HL-60/S4 treated with retinoic acid at 250 ng/mL for 4 days and 3 days (cell line): ENCODE data around the gene RAPGEF6.
"Not testable (repeated sequence)": the region's sequence is repeated elsewhere in the genome, so short reads cannot be mapped to it uniquely, and the experiment has no call there.

Source experiments
- in situ Hi-C: fragments of 300-500 bp; cut with MboI; formaldehyde crosslinking; loops from 2 replicates; pipeline ENCODE4 v1.7.0; 2022; ENCODE audit warnings: low sequenced_read_pairs

RAPGEF6 gene, protein sequence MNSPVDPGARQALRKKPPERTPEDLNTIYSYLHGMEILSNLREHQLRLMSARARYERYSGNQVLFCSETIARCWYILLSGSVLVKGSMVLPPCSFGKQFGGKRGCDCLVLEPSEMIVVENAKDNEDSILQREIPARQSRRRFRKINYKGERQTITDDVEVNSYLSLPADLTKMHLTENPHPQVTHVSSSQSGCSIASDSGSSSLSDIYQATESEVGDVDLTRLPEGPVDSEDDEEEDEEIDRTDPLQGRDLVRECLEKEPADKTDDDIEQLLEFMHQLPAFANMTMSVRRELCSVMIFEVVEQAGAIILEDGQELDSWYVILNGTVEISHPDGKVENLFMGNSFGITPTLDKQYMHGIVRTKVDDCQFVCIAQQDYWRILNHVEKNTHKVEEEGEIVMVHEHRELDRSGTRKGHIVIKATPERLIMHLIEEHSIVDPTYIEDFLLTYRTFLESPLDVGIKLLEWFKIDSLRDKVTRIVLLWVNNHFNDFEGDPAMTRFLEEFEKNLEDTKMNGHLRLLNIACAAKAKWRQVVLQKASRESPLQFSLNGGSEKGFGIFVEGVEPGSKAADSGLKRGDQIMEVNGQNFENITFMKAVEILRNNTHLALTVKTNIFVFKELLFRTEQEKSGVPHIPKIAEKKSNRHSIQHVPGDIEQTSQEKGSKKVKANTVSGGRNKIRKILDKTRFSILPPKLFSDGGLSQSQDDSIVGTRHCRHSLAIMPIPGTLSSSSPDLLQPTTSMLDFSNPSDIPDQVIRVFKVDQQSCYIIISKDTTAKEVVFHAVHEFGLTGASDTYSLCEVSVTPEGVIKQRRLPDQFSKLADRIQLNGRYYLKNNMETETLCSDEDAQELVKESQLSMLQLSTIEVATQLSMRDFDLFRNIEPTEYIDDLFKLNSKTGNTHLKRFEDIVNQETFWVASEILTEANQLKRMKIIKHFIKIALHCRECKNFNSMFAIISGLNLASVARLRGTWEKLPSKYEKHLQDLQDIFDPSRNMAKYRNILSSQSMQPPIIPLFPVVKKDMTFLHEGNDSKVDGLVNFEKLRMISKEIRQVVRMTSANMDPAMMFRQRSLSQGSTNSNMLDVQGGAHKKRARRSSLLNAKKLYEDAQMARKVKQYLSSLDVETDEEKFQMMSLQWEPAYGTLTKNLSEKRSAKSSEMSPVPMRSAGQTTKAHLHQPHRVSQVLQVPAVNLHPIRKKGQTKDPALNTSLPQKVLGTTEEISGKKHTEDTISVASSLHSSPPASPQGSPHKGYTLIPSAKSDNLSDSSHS (N-terminal part only)

DNA sequence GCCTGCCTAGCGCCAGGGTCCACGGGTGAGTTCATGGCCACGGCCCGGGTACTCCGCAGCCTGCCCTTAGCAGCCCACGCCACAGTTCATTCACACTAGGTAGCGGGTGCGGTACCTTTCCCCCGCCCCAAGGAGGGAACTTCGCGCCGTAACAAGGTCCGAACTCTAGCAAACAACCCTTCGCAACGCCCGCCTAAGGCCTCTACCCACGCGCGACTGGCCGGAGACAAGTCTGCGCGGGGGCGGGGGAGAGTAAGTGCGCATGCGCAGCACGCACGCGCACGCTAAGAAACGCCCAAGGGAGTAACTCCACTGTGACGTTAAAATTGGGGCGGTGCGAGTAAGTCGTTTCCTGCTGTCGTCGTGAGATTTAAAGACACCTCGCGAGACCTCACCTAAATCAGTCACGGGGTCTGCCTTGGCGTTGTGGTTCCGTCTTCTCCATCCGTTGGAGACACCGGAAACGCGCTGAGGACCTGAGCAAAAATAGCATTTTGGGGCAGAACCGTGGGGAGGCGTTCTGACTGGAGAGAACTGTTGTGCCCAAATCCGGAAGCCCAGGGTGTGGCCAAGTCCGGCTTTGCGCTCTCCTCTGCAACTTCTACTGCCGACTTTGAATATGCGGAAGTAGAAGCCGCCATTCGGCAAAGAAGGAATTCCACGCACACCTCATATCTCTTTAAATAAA is at the start of gene RAPGEF6:
TSS of gene RAPGEF6 (minus strand) at position 234 of the 688 bp plus-strand sequence. CDS start at position 35, 199 bp downstream.
- in situ Hi-C loops, result no loop called here

DNA sequence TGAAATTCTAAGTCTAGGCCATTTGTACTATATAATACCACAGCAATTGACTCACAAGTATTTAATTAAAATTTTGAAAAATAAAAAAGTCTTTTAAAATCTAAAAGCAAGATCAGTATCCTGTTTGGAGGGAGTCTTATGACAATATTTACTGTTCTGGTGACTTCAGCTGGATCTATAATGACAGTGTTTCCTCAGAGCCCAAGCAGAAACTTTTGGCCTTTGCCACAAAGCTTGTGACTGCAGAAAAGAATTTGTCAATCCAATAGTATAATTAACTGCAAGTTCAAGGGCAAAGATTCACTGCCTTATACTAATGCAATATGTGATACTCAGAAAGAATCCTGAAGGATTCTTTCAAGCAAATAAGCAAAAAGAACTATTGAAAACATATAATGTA is 49.6 kb upstream of the RAPGEF6 start:
- in situ Hi-C loops, result no loop called here

DNA sequence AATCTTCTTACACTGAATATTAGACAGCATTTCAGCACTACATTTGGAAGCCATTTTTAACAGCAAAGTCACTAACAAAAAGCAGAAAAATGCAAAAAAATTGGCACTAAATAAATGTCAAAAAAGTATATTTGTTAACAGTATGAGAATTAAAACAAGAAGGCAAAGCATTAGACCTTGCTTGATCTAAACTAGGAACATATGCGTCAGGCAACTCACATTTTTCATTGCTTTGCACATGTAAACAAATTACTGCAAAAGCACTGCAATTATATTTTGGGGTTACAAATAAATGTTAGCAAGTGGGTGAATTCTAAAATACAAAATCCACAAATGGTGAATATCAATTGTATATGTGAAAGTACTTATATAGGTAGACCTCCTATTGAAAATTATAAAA is 49.0 kb upstream of the RAPGEF6 start:
- in situ Hi-C loops, result no loop called here

DNA sequence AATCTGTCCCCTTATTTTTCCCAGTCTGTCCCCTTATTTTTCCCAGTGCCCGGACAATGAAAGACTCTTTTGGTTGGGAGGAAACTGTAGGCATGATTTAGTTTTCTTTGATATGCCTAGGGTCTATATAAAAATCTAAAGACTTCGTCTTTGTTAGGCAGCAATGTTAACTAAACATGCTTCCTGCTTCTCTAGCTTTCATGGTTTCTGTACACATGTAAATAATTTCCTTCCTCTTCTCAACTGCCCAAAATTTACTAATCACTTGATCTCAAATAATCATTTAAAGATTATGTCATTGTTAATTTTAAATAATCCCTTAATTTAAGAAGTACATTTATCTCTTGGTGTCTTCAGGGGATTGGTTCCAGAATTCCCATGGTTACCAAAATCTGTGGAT is 47.8 kb upstream of the RAPGEF6 start:
- in situ Hi-C loops, result no loop called here

DNA sequence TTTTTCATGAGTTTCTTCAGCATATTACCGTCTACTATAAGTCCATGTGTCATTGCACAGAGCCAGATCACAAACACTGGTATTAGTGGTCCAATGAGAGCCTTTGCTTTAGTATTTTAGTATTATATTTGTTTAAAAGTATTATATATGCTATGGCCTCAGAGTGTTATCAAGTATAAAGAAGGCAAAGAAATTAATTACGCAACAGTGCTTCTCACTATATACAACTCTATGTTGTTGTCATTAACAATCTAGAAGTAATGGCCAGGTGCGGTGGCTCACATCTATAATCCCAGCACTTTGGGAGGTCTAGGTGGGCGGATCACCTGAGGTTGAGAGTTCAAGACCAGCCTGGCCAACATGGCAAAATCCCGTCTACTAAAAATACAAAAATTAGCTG is 47.1 kb upstream of the RAPGEF6 start:
- in situ Hi-C loops, result no loop called here

DNA sequence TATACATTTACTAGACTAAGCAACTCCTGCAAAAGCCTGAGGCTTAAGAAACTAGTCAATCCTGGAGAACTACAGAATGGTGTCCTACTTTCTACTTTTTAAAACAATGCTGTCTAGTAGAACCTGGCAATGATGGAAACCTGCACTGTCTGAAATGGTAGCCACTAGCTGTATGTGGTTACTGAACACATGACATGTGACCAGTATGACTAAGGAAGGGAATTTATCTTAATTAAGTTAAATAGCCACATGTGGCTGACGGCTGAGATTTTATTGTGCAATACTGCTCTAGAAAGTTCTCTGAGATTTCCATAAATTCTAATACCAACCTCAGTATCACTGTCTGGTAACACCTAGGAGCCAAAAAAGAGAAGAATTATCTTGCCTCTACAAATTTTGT is 44.9 kb upstream of the RAPGEF6 start:
- in situ Hi-C loops, result no loop called here

DNA sequence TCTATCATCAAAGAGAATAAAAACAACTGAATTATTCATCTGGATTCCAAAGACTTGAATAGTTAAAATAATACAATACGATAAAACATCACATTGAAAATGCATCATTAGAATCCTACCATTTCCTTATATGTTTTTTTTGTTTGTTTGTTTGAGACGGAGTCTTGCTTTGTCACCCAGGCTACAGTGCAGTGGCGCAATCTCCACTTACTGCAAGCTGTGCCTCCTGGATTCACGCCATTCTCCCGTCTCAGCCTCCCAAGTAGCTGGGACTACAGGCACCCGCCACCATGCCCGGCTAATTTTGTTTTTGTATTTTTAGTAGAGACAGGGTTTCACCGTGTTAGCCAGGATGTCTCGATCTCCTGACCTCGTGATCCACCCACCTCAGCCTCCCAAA is 43.2 kb upstream of the RAPGEF6 start:
- in situ Hi-C loops, result not testable (repeated sequence)

DNA sequence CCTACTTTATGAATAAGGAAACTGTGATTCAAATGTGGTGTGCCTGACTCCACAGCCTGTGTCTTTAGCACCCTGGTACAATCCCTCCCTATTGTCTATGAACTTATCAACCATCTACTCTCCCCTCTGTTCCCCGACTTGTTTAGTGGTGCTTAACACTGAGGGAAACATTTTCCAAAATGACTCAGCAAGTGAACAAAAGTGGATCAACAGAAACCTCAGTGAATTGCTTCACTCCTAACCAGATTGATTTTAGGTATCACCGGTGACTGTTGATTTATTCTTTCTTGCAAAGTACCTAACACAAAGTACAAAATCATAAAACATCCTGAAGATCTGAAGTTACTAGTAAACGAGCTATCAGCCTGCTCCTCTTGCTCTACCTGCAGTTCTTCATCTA is 42.1 kb upstream of the RAPGEF6 start:
- in situ Hi-C loops, result no loop called here

DNA sequence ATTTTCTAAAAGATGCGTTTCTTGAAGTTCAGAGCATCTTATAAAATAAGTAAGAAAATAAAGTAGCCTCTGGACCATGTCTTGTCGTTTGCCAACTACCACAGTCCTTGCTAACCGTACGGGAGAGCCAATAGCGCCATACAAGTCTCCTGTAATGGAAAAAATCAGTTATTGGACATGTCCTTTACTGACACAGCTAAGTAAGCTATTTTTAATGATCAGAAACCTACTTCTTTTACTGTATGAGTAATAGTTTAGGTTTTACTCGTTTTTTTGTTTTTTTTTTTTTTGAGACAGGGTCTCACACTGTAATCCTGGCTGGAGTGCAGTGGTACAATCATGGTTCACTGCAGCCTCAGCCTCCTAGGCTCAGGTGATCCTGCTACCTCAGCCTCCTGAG is 37.7 kb upstream of the RAPGEF6 start:
- in situ Hi-C loops, result no loop called here

DNA sequence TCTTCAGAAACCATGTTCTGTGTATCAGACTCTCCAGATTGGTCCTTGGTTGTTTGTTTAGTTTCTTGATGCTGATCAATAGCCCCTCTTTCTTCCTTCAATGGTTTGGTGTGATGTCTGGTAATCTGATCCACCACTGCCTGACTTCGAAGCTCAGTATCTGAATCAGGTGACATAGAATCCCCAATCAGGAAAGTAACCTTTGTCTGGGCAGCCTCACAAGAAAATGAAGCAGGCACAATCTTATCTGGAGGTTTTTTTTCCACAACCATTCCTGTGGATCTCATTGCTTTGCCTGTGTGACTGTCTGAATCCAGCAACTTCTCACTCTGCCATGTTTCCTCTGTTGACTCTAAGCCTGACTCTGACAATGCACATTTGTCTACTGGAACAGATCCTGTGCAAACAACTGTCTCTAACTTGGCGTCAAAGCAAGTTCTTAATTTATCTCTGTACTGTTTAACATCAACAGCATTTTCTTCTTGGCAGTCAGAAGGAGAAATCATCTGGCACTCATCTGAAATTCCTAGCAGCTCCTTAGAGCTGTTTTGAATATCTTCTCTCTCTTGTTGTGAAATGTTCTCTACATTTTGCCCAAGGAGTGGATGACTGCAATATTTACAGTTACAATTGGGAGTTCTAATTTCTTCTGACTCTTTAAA is 37.1 kb upstream of the RAPGEF6 start:
- in situ Hi-C loops, result no loop called here

DNA sequence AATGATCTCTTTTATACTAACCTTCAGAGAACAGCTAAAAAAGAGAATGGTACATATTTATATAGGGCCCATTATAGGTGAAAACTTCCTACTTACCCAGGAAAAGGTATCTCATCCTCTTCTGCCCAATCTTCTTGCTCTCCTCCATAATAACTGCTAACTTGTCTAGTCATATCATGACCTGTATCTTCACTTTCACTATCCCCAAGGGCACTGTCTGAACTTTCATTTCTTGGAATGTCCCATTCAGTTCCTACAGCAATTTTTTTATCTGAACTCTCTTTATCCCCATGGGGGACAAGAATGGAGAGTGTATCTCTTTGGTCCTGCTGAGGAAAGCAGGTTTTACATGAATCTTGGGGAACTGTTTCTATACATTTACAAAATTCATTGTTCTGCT is 36.4 kb upstream of the RAPGEF6 start:
- in situ Hi-C loops, result no loop called here

DNA sequence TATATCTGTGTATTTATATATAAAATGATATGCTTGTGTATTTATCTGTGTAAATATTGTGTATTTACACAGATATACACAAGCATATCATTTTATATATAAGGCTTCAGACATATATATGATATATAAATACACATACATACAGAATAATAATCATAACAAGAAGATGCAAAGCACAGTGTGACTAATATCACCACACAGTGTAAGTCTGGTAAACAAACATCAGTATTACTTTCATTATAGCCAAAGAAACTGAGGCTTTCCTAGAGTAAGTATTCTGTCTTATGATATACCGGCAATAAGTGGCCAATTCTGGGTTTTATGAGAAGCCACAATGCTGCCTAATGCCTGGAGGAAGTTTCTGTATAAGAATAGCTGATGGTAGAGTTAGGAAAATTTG is 29.9 kb upstream of the RAPGEF6 start:
- in situ Hi-C loops, result no loop called here

DNA sequence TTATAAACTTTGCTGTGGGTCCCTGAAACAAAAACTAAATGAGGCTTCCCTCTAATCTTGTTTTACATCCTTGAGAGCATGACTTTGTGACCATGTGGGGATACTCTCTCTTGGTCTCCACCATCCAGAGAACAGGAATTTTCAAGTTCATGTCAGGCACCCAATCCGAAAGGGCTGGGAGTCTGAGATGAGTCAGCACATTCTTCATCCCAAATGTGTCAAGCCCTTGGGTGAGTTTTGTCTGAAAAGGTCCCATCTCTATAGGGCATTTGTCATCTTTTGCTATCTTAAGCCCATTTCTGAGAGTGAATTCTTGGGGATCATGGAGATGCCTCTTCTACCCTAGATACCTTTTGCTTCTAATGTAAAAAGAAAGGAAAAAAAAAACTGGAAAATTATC is 26.9 kb upstream of the RAPGEF6 start:
- in situ Hi-C loops, result no loop called here

DNA sequence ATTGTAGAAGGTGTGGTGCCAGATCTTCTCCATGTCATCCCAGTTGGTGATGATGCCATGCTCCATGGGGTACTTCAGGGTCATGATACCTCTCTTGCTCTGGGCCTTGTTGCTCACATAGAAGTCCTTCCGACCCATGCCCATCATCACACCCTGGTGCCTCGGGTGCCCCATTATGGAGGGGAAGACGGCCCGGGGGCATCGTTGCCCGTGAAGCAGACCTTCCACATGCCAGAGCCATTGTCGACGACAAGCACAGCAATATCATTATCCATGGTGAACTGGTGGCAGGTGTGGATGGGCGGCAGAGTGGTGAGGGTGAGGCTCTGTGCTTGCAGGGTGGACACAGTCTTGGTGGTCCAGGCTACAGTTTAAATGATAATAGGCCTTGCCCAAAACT is 24.8 kb upstream of the RAPGEF6 start:
- in situ Hi-C loops, result no loop called here

DNA sequence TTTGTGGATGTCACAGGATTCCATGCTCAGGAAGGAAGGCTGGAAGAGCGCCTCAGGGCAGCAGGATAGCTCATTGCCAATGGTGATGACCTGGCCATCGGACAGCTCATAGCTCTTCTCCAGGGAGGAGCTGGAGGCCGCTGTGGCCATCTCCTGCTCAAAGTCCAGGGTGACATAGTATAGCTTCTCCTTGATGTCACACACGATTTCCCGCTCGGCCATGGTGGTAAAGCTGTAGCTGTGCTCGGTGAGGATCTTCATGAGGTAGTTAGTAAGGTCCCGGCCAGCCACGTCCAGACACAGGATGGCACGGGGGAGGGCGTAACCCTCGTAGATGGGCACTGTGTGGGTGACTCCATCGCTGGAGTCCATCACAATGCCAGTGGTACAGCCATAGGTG is 24.3 kb upstream of the RAPGEF6 start:
- in situ Hi-C loops, result no loop called here

DNA sequence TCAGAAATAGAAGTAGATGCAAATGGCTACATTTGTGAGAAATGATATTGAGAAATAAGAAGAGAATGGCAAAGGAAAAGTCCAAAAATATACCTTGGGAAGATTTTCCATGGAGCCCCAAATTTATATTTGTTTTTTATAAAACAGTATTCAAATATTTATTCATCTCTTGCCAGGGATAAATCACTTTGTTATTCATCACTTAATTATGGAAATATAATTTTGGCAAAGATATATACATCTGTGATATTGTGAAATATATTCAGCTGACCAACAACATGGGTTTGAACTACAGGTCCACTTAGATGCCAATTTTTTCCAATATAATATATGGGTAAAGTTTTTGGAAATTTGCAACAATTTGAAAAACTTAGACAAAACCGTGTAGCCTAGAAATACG is 19.7 kb upstream of the RAPGEF6 start:
- in situ Hi-C loops, result no loop called here

DNA sequence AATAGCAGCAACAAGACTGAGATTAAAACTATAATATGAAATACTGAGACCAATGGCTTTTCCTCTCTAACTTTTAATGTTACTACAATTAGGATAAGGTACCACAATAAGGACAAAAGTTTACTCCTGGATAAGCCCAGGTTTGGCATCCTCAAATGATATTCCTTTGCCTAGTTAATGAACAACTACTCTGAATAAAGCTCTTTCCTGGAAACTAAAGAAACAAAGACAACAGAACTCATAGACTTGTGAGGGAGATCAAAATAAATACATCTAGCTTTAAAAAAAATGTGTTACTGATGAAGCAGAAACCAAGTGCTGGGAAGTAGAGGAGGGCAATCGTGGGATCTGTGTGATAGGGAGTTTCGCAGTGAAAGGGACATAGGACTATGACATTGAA is 19.3 kb upstream of the RAPGEF6 start:
- in situ Hi-C loops, result no loop called here

DNA sequence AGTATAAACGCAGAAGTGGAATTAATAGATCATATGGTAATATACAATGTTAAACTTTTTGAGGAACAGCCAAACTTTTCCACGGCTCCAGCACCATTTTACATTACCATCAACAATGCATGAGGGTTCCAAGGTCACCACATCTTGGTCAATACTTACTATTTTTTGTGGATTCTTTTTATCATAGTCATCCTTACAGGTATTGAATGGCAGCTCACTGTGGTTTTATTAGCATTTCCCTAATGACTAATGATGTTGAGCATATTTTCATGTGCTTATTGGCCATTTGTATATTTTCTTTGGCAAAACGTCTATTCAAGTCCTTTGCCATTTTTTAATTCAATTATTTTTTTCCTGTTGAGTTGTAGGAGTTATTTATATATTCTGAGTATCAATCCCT is 14.1 kb upstream of the RAPGEF6 start:
- in situ Hi-C loops, result no loop called here

DNA sequence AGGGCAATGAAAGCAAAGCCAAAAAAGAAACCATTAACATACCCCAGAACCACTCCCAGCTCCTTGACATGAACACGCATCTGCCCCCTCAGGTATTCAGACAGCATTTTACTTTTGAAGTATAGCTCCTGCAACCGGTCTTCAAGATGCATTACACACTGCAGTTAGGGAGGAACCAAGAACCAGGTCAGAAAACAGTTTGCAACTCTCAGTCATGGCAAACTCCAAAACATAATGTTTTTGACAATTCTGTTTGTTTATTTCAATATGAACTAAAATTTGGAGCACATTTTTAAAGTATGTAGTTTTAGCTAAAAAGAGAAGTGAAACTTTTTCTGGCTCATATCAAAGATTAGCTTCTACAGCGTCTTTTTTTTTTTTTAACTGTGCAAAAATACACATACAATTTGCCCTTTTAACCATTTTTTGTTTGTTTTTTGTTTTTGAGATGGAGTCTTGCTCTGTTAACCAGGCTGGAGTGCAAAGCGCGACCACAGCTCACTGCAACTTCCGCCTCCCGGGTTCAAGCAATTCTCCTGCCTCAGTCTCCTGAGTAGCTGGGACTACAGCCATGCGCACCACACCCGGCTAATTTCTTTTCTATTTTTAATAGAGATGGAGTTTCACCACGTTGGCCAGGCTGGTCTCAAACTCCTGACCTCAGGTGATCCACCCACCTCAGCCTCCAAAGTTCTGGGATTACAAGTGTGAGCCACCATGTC is 12.2 kb upstream of the RAPGEF6 start:
- in situ Hi-C loops, result no loop called here

DNA sequence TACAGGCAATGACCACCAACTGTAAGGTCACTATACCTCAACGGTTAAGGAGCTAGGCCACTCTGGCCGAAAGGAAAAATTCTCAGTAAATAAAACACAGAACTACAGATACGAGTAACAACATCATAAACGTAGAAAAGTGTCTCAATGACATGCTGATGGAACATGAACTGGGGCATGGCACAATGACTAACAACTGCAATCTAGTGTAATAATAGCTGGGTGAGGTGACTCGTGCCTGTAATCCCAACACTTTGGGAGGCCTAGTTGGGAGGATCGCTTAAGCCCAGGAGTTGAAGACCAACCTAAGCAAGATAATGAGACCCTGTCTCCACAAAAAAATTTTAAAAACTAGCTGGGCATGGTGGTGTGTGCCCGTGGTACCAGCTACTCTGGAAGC is 9.8 kb upstream of the RAPGEF6 start:
- in situ Hi-C loops, result no loop called here
